Activated CD4-positive, alpha-beta T cell treated with anti-CD3 and anti-CD28 coated beads for 24 hours (primary cell): Measurements from ENCODE around the gene RASAL1.

Experiments used
- DNase-seq, 2 donors: peaks; one replicate each; pipeline ENCODE4 v3.0.0-alpha.2; 2020; ENCODE audit warnings: low read depth in 2 of 2

RASAL1 gene, protein sequence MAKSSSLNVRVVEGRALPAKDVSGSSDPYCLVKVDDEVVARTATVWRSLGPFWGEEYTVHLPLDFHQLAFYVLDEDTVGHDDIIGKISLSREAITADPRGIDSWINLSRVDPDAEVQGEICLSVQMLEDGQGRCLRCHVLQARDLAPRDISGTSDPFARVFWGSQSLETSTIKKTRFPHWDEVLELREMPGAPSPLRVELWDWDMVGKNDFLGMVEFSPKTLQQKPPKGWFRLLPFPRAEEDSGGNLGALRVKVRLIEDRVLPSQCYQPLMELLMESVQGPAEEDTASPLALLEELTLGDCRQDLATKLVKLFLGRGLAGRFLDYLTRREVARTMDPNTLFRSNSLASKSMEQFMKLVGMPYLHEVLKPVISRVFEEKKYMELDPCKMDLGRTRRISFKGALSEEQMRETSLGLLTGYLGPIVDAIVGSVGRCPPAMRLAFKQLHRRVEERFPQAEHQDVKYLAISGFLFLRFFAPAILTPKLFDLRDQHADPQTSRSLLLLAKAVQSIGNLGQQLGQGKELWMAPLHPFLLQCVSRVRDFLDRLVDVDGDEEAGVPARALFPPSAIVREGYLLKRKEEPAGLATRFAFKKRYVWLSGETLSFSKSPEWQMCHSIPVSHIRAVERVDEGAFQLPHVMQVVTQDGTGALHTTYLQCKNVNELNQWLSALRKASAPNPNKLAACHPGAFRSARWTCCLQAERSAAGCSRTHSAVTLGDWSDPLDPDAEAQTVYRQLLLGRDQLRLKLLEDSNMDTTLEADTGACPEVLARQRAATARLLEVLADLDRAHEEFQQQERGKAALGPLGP

DNA sequence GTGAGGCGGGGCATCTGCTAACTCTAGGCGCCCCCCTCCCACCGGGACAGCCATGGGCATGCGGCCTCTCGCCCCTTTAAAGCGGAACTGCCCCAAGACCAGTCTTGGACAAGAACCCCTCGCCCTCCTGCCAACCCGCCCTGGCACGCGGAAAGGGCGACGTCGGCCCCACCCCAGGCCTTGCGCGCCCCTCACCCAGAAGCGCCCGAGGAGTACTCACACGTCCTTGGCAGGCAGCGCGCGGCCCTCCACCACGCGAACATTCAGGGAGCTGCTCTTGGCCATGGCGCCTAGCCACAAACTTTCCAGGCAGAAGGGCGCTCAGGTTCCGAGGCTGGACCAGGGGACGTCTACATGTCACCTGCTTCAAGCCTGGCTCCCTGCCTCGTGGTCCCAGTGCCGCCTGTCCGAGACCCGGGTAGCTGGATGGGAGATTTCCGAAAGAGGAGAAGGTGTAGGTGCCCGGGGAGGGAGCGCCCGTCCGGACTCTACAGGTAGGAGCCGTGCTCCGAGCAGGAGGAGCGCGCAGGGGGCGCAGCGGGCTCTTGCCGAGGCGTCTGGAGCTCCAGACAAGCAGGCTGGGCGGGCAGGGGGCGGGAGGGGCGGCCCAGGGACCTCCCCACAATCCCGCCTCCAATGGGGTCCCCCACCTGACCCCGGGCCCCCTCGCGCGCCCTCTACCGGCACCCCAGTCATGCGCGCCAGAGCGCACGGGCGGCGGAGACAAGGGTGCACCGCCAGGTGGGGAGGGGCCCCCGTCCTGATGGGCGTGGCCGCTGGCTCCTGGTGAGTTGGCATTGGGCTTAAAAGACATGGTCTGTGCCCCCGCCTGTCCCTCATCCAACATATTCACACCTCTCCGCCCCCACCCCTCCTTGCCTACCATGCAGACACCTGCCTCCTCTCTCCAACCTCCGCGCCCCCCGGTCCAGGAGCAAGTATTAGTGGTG is at the start of gene RASAL1:
Gene RASAL1 (minus strand): TSS at position 584 of the 950 bp plus-strand sequence. CDS start 299 bp downstream, at position 285.
- DNase-seq: peak; percentile 78 to 84

DNA sequence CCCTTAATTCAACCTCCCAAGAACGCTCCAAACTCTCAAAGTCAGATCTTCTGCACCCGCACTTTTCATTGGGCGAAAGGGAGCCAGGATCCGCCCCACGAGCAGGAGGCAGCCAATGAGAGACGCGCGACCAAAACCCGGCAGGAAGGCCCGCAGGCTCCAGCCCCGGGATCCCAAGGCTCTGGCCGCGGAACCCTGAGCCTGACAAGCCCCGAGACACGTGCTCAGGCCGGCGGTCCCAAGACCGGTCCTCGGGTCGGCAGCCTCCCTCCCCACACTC is 49.3 kb upstream of the RASAL1 start:
- peak; percentile 80 to 85 for DNase-seq

DNA sequence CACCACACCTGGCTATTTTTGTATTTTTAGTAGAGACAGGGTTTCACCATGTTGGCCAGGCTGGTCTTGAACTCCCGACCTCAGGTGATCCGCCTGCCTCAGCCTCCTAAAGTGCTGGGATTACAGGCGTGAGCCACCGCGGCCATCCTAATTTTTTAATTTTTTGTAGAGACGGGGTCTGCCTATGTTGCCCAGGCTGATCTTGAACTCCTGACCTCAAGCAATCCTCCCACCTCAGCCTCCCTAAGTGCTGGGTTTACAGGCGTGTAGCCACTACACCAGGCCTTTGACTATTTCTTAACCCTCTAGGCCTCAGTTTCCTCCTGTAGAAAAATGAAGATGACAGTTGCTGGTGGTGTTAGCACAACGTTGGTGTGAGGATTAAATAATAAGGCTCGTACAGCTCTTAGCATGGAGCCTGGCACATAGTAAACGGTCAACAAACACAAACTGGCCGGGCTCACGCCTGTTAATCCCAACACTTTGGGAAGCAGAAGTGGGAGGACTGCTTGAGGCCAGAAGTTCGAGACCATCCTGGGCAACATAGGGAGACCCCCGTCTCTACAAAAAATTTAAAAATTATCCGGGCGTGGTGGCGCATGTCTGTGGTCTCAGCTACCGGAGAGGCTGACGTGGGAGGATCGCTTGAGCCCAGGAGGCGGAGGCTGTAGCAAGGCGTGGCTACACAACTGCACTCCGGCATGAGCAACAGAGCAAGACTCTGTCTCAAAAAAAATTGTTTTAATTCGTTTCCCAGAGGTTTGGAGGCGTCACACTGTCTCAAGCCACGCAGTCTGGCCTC is 48.7 kb upstream of the RASAL1 start:
- no peak for DNase-seq

DNA sequence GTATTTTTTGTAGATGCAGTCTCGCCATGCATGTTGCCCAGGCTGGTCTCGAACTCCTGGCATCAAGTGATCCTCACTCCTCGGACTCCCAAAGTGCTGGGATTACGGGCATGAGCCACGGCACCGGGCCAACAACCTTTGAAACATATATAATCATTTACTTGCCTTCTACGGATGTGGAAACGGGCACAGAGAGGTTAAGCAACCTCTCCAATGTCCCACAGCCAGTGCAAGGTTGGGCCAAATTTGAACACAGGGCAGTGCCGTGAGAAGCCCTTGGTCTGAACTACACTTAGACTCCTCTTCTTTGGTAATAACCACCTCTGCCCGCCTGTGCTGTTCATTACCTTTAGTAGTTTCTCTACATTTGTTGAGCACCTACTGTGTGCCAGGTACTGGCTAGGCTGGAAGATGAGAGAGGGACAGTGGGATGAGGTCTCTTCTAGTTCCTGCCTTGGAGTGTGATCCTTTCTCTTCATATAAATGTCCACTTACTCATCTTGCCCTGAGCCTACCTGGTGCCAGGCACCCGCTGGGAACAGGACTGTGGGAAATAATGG is 47.5 kb upstream of the RASAL1 start:
- no peak for DNase-seq

DNA sequence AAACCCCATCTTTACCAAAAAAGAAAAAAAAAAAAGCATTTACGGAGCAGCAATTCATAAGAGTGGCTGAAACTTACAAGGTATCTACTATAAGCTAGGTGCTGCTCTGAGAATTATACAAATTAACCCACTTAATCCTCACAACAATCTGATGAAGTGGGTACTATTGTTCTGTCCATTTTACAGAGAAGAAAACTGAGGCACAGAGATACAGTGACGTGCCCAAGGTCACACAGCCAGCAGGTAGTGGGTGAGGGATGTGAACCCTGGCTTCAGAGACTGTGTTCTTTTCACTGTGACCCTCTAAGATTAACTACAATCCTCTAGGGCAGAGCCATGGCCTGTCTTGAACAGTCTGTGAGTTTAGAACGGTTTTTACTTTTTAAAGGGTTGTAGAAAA is 46.4 kb upstream of the RASAL1 start:
- no peak for DNase-seq

DNA sequence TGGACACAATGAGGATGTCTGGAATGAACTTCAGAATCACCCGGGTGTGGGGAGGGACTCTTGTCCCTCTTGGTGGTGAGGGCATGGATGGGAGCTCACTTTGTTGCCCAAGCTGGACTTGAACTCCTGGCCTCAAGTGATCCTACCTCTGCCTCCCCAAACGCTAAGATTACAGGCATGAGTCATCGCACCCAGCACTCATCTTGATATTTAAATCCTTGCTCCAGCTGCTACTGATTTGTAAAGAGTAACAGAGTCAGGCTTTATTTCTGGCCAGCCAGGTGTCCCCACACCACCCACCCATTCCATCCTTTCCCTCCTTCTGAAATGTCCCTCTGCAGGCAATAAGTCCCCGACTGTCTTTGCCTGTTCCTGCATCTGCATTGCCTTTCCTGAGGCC is 44.8 kb upstream of the RASAL1 start:
- DNase-seq: no peak

DNA sequence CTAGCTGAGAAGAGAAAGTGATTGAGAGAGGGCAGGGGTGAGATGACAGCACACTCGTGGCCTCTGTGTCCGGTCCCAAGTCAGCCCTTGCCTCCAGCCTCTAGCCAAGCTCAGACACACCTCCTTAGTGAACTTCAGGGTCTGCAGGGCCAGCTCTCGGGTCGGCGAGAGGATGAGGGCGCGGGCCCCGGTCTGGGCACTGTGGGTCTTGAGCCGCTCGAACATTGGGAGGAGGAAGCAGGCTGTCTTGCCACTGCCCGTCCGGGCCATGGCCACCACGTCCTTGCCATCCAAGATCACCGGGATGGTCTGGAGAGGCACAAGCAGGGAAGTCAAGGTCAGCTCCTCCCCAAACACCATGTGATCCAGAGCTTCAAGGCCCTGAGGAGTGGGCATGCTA is 43.5 kb upstream of the RASAL1 start:
- no peak for DNase-seq

DNA sequence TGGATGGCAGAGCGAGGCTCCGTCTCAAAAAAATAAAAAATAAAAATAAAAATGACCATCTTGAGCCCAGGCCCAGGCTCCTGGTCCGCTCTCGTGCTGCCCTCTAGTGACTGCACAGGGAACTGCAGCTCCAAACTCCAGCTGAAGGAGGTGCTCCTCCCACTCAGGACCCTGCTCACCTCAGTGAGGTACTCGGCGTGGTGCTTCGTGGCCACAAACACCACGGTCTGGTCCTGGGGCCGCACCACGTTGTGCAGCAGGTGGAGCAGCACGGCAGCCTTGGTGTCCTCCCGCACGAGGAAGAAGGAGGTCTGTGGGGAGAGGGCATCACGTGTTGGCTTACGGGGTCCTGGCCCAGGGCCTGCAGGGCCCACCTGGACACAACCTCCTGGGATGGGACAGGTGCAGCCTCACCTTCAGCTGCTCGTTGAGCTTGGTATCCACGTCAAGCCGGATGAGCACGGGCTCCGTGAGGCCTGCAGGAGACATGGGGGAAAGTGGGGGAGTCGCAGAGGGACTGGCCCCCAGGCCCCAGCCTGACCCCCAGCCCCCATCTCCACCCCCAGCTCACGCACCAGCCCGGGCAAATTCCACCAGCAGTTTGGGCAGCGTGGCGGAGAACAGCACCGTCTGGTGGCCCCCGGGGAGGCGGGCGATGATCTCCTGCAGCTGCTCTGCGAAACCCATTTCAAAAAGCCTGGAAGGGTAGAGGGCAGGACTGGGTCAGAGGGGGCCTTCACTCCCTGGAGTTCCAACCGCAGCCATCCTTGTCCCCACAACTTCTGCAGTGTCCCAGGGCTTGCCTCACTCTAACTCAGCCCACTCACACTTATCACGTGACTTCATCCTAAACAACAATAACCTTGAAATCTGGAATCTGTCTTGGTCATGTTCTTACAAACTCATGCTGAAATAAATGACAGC is 39.2 kb upstream of the RASAL1 start:
- DNase-seq: peak; percentile 69 to 77

DNA sequence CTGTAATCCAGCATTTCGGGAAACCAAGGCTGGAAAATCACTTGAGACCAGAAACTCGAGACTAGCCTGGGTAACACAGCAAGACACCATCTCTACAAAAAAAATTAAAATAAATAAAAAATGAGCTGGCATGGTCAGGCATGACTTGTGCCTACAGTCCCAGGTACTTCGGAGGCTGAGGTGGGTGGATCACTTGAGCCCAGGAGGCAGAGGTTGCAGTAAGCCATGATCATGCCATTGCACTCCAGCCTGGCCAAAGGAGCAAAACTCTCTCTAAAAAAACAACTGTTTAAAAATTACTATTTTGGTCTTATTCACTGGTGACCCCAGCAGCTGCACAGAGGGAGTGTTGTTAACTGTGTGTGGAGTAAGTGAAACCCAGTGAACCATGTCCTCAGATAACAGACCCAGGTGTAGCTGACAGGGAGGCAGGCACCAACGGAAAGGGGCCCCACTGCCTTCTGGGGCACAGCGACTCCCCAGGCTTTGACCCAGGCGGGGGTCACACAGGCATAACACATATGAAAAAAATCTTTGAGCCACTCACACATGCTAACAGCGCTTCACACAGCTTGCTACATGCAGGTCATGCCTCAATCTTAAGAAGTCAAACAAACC is 37.6 kb upstream of the RASAL1 start:
- no peak for DNase-seq

DNA sequence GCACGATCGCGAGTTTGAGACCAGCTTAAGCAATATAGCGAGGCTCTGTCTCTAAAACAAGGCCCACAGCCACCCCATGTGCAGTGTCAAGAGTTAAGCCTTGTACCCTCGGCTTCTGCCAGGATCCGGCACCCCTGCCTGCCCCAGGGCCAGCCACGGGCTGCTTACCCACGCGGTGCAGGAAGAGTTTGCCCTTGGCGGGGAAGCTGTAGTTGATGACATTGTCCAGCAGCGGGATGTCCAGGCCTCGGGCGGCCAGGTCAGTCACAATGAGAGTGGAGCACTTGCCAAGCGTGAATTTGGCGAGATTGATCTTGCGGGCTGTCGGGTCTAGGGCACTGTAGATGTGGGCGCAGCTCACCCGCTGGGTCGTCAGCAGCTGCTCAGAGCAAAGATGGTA is 36.6 kb upstream of the RASAL1 start:
- no peak for DNase-seq

DNA sequence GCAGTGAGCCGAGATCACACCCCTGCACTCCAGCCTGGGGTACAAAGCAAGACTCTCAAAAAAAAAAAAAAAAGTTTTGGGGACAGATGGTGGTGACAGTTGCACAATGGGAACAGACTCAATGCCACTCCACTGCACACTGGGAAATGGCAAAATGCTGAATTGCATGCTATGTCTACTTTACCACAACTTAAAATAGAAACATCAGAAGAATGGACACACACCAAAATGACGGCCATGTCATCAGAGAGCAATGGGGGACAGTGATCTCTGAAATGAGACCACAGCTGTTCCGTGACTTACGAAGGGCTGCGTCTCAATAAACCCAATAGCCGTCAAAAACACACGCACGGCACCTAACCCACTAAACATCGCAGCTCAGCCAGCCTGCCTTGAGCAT is 36.0 kb upstream of the RASAL1 start:
- DNase-seq: no peak

DNA sequence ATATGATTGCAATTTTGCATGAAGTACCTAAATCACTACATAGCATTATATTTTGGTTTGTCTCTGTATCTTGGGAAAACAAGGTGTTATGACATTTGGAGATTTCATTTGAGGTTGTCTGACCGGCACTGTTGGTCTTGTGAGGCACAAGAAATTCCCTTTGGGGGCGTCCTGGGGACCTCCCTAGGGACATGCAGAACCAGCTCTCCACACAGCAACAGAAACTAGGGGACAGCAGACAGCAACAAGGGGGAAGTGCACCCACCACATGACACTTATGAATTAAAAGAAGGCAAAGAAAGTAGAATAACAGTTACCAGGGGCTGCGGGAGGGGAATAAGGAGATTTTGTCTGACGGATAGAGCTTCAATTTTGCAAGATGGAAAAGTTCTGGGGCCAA is 35.4 kb upstream of the RASAL1 start:
- no peak for DNase-seq

DNA sequence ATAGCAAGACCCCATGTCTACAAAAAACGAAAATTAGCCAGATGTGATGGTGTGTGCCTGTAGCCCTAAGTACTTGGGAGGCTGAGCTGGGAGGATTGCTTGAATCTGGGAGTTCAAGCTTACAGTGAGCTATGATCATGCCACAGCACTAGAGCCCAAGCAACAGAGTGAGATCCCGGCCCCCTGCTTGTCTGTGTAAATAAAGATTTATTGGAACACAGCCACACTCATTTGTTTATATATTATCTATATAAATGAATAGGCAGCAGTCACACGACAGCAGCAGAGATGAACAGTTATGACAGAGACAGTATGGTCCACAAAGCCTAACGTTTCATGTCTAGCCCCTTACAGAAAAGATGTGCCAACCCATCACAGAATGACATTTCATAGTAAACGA is 34.9 kb upstream of the RASAL1 start:
- DNase-seq: no peak

DNA sequence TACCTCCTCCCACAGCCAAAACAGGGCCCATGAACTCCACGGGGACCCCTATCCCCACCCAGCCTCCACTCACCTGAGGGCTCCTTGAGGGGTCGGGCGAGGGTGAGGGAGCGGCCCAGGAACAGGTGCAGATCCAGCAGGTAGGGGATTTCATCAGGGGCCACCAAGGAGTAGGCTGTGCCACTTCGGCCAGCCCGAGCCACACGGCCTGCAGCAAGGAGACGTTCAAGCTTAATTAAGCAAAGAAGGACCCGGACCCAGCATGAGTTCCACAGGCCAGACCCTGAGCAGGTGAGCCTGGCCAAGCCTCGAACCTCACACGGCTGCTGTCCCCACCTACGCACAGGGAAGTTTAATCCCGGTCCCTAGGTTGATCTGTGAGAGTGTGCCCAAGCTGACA is 34.1 kb upstream of the RASAL1 start:
- no peak for DNase-seq

DNA sequence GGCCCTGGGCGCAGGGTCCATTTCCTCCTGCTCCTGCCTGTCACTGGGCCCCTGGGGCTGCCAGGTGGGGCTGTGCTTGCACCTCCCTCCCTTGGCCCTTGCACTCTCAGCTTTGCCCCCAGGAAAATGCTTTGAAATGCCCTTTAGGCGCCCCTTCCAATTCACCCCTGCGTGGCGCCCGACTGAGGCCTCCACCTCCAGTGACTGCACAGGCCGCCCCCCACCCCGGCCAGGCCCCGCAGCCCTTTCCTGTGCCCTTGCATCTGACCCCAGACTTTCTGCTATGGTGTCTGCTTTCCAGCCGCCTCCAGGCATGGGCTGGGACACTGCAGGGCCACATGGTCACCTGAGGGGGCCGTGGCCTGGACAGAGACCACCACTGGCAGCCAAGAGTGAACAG is 32.3 kb upstream of the RASAL1 start:
- no peak for DNase-seq

DNA sequence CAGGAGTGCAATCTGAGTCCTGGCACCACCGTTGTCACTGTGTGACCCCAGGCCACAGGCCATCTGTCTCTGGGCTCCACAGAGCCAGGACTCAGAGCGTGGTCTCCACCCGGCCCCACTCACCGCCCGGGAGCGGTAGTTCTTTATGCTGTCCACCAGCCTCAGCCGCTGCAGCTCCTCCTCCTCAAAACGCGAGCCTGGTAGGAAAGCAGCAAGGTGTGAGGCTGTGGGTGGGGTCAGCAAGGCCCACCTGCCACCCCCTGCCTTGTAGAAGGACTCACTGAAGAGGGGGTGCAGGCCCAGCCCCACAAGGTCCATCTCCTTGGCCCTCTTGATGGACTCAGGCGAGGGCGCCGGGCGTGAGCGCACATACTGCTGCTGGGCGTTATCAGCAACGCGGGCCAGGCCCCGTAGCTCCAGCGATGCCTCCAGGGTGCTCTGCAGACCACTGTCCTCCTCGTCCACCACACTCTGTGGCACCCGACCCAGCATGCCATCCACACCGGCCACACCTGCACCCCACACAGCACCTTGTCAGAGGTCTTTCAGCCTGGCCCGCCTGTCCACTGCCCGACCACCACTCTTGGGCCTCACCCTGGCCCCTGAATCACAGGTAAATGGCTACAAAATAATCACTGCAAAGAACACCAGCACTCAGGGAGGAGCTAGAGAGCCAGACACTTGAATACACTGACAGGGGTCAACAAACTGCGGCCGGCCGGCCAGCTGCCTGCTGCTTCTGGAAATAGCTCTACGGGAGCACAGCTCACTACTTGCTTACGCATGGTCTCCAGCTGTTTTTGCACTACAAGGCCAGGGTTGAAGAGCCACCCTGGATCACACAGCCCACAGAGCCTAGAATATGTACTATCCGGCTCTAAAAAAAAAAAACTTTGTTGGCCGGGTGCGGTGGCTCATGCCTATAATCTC is 30.2 kb upstream of the RASAL1 start:
- DNase-seq: no peak

DNA sequence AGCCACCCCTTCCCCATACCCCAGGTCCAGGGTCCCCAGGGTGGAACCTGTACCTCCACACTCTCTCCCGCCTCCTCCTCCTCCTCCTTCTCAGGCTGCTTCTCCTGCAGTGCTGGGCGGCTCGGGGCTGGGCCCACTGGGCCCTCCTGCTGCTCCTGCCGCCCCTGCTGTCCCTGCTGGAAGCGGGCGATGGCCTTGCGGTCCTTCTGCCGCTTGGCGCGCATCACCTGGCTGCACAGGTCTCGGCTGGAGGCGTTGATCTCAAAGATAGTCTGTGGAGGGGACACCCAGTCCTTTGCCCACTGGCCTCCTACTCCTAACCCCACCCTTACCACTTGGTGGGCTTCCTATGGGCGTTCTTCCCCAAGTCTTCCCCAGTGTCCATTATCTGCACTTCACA is 28.5 kb upstream of the RASAL1 start:
- DNase-seq: no peak

DNA sequence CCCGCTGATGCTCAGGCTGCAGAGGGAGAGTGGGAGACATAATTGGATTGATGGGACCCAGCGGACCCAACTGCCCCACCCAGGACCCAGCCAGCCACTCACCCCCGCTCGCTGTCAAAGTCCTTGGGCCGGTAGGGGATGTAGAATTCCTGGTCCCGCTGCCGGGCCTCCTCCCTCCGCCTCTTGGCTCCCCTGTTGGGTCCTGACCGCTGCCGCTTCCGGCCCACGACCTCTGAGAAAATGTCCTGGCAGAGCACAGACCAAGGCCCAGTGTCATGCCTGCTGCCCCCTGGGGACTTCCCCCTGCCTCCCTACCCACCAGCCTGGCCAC is 27.4 kb upstream of the RASAL1 start:
- DNase-seq: no peak
